OCI-LY1 (cell line): ENCODE results near the gene CDH4.

Experiments
- EZH2 ChIP-seq: fragments of 200-600 bp; sonication (generic), shearing (Covaris generic); IDR thresholded peaks from 2 replicates; pipeline ENCODE4 v1.8.0; 2017; ENCODE audit warnings: borderline replicate concordance, mixed run types, mild to moderate bottlenecking, antibody characterized with exemption, low read length, moderate library complexity, mixed read lengths
- TF ChIP-seq, protein P1 (sequence below): fragments of 200-600 bp; sonication (generic), shearing (Covaris generic); IDR thresholded peaks from 2 replicates; pipeline ENCODE4 v1.5.1; 2017; ENCODE audit warnings: mild to moderate bottlenecking, antibody characterized with exemption, low read length, moderate library complexity, mixed read lengths

- TF ChIP-seq, protein P1, sequence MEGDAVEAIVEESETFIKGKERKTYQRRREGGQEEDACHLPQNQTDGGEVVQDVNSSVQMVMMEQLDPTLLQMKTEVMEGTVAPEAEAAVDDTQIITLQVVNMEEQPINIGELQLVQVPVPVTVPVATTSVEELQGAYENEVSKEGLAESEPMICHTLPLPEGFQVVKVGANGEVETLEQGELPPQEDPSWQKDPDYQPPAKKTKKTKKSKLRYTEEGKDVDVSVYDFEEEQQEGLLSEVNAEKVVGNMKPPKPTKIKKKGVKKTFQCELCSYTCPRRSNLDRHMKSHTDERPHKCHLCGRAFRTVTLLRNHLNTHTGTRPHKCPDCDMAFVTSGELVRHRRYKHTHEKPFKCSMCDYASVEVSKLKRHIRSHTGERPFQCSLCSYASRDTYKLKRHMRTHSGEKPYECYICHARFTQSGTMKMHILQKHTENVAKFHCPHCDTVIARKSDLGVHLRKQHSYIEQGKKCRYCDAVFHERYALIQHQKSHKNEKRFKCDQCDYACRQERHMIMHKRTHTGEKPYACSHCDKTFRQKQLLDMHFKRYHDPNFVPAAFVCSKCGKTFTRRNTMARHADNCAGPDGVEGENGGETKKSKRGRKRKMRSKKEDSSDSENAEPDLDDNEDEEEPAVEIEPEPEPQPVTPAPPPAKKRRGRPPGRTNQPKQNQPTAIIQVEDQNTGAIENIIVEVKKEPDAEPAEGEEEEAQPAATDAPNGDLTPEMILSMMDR, result no peak
- no peak for TF ChIP-seq EZH2
These were observed 515.0 kb downstream of the CDH4 start for GRCh38 chr20:61766921-61767610.
